ENCODE data around the gene CDC23. TPM values are rescaled to one million over a fixed set of nuclear protein-coding genes. Genes with fewer than 3 reads are reported as not detected.

CDC23 gene
- total and polyA plus RNA-seq, 7 experiments from 2014 or later: 13.0 to 39.6 (median 25.5) TPM

- Mint-ChIP-seq H3K27me3 (peaks cover 24 to 34% (median 26%) of the 10 kb centered on the region in 5 donors), H3K4me3 (no peak overlapping the region), H3K36me3 (no peaks in the 10 kb centered on the region), H3K27ac (no peak overlapping the region), H3K4me1 (peaks cover 0 to 3% (median 0%) of the 10 kb centered on the region in 7 donors), H3K9me3 (no peaks in the 10 kb centered on the region)
- Histone ChIP-seq H3K9me3 (ENCODE audit: control insufficient read depth in 2 of 3, low read length in 3 of 3) (no peaks in the 10 kb centered on the region), H3K27ac (ENCODE audit: low read depth, low read length) (no peak overlapping the region), H3K27me3 (ENCODE audit: control insufficient read depth in 2 of 2, insufficient read depth in 2 of 2, low read length in 2 of 2) (peaks cover 0 to 5% of the 10 kb centered on the region in 2 donors), H3K36me3 (ENCODE audit: control insufficient read depth in 2 of 3, insufficient read depth in 3 of 3, low read length in 3 of 3) (no peaks in the 10 kb centered on the region), H3K4me3 (ENCODE audit: low read length) (no peak overlapping the region), H3K4me1 (ENCODE audit: control insufficient read depth in 2 of 2, insufficient read depth in 2 of 2, low read length in 2 of 2) (no peaks in the 10 kb centered on the region)
- DNase-seq (no peak), ATAC-seq (no peak)
- intact Hi-C loops (cut with micrococcal nuclease): no loop called here
- ChIA-PET POLR2A (no interaction called here), CTCF (interaction anchor here (1.1 kb wide), 1 partner anchor 63 kb away, joined by 4 read pairs; no protein-coding TSS in a partner anchor)
Measured at GRCh38 chr5:138140268-138140667, 72.9 kb downstream of the CDC23 start.

- H3K36me3 Mint-ChIP-seq: no peaks in the 10 kb centered on the region
- peaks cover 24 to 34% (median 26%) of the 10 kb centered on the region in 5 donors for H3K27me3 Mint-ChIP-seq
Measured at GRCh38 chr5:138139781-138140090, 73.4 kb downstream of the CDC23 start.

GRCh38 chr5:138138949-138139780 is 74.0 kb downstream of the CDC23 start, which contains the start of gene NME5:
TSS of gene NME5 (minus strand) at chr5:138139428. CDS start at chr5:138138780, 648 bp downstream.
- no peaks in the 10 kb centered on the region for H3K36me3 Mint-ChIP-seq
- no peaks in the 10 kb centered on the region for H3K36me3 ChIP-seq (ENCODE audit: control insufficient read depth in 2 of 3, insufficient read depth in 3 of 3, low read length in 3 of 3)
- ATAC-seq: no peak
- H3K4me3 ChIP-seq (ENCODE audit: low read length): no peak within 1 kb of the TSS
- peaks cover 0 to 3% (median 0%) of the 10 kb centered on the region in 7 donors for H3K4me1 Mint-ChIP-seq
- H3K27me3 Mint-ChIP-seq: peaks cover 24 to 34% (median 26%) of the 10 kb centered on the region in 5 donors
- peaks cover 0 to 5% of the 10 kb centered on the region in 2 donors for H3K27me3 ChIP-seq (ENCODE audit: control insufficient read depth in 2 of 2, insufficient read depth in 2 of 2, low read length in 2 of 2)
- no peak for DNase-seq
- H3K4me3 Mint-ChIP-seq: no peak within 1 kb of the TSS
- ChIA-PET POLR2A (no interaction called here), CTCF (interaction anchor here (1.1 kb wide), 1 partner anchor 62 kb away, joined by 4 read pairs; no protein-coding TSS in a partner anchor)
- no peaks in the 10 kb centered on the region for H3K9me3 ChIP-seq (ENCODE audit: control insufficient read depth in 2 of 3, low read length in 3 of 3)
- no peaks in the 10 kb centered on the region for H3K9me3 Mint-ChIP-seq
- intact Hi-C loops (cut with micrococcal nuclease): no loop called here
- H3K27ac ChIP-seq (ENCODE audit: low read depth, low read length): no peak within 1 kb of the TSS
- no peak within 1 kb of the TSS for H3K27ac Mint-ChIP-seq
- no peaks in the 10 kb centered on the region for H3K4me1 ChIP-seq (ENCODE audit: control insufficient read depth in 2 of 2, insufficient read depth in 2 of 2, low read length in 2 of 2)

More at GRCh38 chr5:138139781-138140090, 73.4 kb downstream of the CDC23 start:
- Mint-ChIP-seq H3K9me3 (no peaks in the 10 kb centered on the region), H3K4me1 (peaks cover 0 to 3% (median 0%) of the 10 kb centered on the region in 7 donors), H3K4me3 (no peak overlapping the region), H3K27ac (no peak overlapping the region)
- Histone ChIP-seq H3K27ac (ENCODE audit: low read depth, low read length) (no peak overlapping the region), H3K4me1 (ENCODE audit: control insufficient read depth in 2 of 2, insufficient read depth in 2 of 2, low read length in 2 of 2) (no peaks in the 10 kb centered on the region), H3K27me3 (ENCODE audit: control insufficient read depth in 2 of 2, insufficient read depth in 2 of 2, low read length in 2 of 2) (peaks cover 0 to 5% of the 10 kb centered on the region in 2 donors), H3K4me3 (ENCODE audit: low read length) (no peak overlapping the region), H3K36me3 (ENCODE audit: control insufficient read depth in 2 of 3, insufficient read depth in 3 of 3, low read length in 3 of 3) (no peaks in the 10 kb centered on the region), H3K9me3 (ENCODE audit: control insufficient read depth in 2 of 3, low read length in 3 of 3) (no peaks in the 10 kb centered on the region)
- ATAC-seq: no peak
- POLR2A ChIA-PET: no interaction called here
- intact Hi-C loops (cut with micrococcal nuclease): no loop called here
- no peak for DNase-seq
- CTCF ChIA-PET: interaction anchor here (1.1 kb wide), 1 partner anchor 63 kb away, joined by 4 read pairs; no protein-coding TSS in a partner anchor

Other genes with a start within 250 kb of the CDC23 start
- gene FAM13B, start 180.2 kb downstream of the CDC23 start, total RNA-seq: 10 to 100 TPM; 36.4 to 58.8 (median 46.6) TPM
- gene FAM13B, start 180.2 kb downstream of the CDC23 start, polyA plus RNA-seq: 10 to 100 TPM; 17.6 to 24.9 TPM
- not detected for gene WNT8A, start 129.3 kb downstream of the CDC23 start, total RNA-seq
- not detected for gene WNT8A, start 129.3 kb downstream of the CDC23 start, polyA plus RNA-seq
- gene NME5, start 73.9 kb downstream of the CDC23 start, total RNA-seq: not detected
- gene NME5, start 73.9 kb downstream of the CDC23 start, polyA plus RNA-seq: not detected
- gene BRD8, start 34.7 kb downstream of the CDC23 start, total RNA-seq: 10 to 100 TPM; 24.7 to 81.9 (median 66.1) TPM
- 10 to 100 TPM; 27.1 to 34.7 TPM for gene BRD8, start 34.7 kb downstream of the CDC23 start, polyA plus RNA-seq
- 10 to 100 TPM in 1 of 5 experiments, under 1 TPM in 1, not detected in 3; 0.29 to 34.1 TPM for gene KIF20A, start 34.2 kb downstream of the CDC23 start, total RNA-seq
- not detected for gene KIF20A, start 34.2 kb downstream of the CDC23 start, polyA plus RNA-seq
- gene GFRA3, start 61.3 kb upstream of the CDC23 start, total RNA-seq: not detected
- gene GFRA3, start 61.3 kb upstream of the CDC23 start, polyA plus RNA-seq: not detected
- gene CDC25C, start 118.5 kb upstream of the CDC23 start, total RNA-seq: 1 to 10 TPM in 1 of 5 experiments, not detected in 4; 9.8 TPM
- gene CDC25C, start 118.5 kb upstream of the CDC23 start, polyA plus RNA-seq: not detected
- gene FAM53C, start 124.9 kb upstream of the CDC23 start, total RNA-seq: 10 to 100 TPM; 25.0 to 71.8 (median 27.7) TPM
- 10 to 100 TPM; 18.1 to 27.0 TPM for gene FAM53C, start 124.9 kb upstream of the CDC23 start, polyA plus RNA-seq
- 10 to 100 TPM; 67.7 to 90.2 (median 82.8) TPM for gene KDM3B, start 139.4 kb upstream of the CDC23 start, total RNA-seq
- 10 to 100 TPM; 12.8 to 15.1 TPM for gene KDM3B, start 139.4 kb upstream of the CDC23 start, polyA plus RNA-seq
- 1 to 10 TPM in 1 of 5 experiments, under 1 TPM in 1, not detected in 3; 0.94 to 1.2 TPM for gene REEP2, start 225.7 kb upstream of the CDC23 start, total RNA-seq
- not detected for gene REEP2, start 225.7 kb upstream of the CDC23 start, polyA plus RNA-seq